ENCODE results near the gene PHACTR1.

GRCh38 chr6:12896208-12896733 lies 179.7 kb downstream of the PHACTR1 start:
- no peak for TF ChIP-seq BHLHE40 (IDR thresholded peaks at IDR 0.05; ENCODE audit: borderline replicate concordance)
- TF ChIP-seq ZNF384 (IDR thresholded peaks at IDR 0.05) = no peak
- TF ChIP-seq SP1 (IDR thresholded peaks at IDR 0.05) = no peak
- TF ChIP-seq ARNT (IDR thresholded peaks at IDR 0.05) = no peak
- TF ChIP-seq CTBP1 (IDR thresholded peaks at IDR 0.05; ENCODE audit: borderline replicate concordance) = no peak
- no peak for TF ChIP-seq FOXM1 (IDR thresholded peaks at IDR 0.05; ENCODE audit: borderline replicate concordance)
- no peak for TF ChIP-seq LEF1 (IDR thresholded peaks at IDR 0.05; ENCODE audit: borderline replicate concordance)
- TF ChIP-seq ELF4 (IDR thresholded peaks at IDR 0.05) = no peak
- TF ChIP-seq FOXA1 (IDR thresholded peaks at IDR 0.05) = no peak
- no peak for TF ChIP-seq L3MBTL2 (conservative IDR thresholded peaks at IDR 0.05)
- TF ChIP-seq SUZ12 (IDR thresholded peaks at IDR 0.05) = no peak
- TF ChIP-seq NFRKB (IDR thresholded peaks at IDR 0.05) = no peak
